HG02798 (cell line): Measurements from ENCODE around the gene SPART.

Source experiments
- ATAC-seq: cut with Tn5 transposase; IDR thresholded peaks from one replicate; pipeline ENCODE4 v1.9.1; 2021; ENCODE audit warnings: mild to moderate bottlenecking; ENCODE audit not compliant: unreplicated experiment, poor library complexity

Gene SPART

DNA sequence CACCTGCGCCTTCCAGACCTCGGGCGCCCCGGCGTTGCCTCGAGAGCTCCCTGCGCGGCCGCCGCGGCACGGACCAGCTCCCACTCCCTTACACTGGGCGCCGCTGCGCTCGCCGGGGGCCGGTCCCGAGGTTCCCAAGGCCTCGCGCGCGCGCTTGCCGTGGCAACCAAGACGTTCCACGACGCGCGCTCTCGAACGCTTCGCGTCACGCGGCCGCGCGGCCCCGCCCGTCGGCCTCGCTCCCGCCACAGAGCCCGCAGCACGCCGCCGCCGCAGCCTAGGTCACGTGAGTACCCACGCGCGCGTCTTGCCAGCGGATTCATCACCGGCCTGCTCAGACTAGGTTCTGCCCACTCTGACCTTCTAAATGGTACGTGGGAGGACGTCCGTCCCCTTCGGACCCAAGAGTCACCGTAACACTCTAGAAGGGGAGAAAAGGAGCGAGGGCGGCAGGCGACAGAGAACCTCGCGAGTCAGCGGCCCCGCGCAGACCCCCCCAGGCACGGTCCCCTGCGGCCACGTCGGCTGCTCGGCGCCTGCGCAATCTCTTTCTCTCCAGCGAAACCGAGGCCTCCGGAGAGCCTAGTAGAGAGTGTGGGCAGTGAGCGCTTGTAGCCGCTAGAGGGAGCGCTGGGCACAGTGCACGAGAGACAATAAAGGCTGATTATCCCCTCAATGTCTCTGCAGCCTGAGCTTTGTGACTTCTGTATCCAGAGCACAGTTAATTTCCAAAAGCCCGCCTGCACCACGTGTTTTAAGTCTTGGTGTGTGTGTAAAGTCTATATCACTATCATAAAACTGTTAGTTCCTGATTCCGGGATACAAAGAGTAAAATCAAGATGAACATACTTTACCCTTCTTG is at the start of gene SPART:
Gene SPART (minus strand): TSS at position 173 of the 862 bp plus-strand sequence. CDS start 10,564 bp downstream, outside the sequence.
- ATAC-seq = peak; percentile 92

GRCh38 chr13:36395280-36395679 is 49.1 kb upstream of the SPART start:
- ATAC-seq = peak; percentile 46

DNA sequence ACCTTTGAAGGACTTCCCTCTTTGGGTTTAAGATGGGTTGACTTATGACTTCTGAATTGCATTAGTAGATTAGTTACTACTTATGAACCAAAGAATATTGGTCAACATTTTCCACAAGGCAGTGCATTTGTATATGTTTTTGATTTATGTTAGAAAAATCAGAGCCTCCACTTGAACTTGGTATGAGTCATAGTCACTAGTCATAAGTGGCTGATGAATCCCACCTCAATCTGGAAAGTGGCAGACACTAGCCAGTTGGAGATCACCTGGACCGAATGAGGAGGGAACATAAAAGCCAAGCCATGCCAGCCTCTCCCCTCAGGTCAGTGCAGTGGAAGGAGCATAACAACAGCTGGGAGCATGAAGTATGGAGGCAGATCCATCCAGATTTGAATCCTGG is 39.3 kb upstream of the SPART start:
- no peak for ATAC-seq

- no peak for ATAC-seq
Observed at GRCh38 chr13:36382030-36382429, 35.8 kb upstream of the SPART start.

GRCh38 chr13:36377826-36378468 is 31.8 kb upstream of the SPART start:
- ATAC-seq = no peak

- no peak for ATAC-seq
Observed at GRCh38 chr13:36374063-36374462, 27.9 kb upstream of the SPART start.

DNA sequence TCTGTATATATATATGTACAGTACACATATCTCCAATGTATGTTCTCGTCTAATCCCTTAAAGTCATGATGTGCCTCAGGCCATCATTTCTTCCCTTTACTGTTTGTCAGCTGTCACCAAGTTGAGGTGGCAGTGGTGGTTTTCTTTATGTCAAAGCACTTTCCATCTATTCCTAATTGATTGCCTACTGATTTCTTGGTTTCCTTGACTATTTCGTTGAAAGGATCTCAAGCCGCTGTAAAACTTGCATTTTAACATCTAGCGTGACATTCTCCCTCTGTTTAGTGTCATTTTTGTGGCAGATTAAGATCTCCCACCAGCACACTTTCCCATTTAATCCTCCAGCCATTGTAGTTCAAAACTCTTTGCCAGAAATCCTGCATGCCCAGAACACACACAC is 25.0 kb upstream of the SPART start:
- no peak for ATAC-seq

- no peak for ATAC-seq
Observed at GRCh38 chr13:36370108-36370429, 23.9 kb upstream of the SPART start.

GRCh38 chr13:36369268-36370107 is 23.3 kb upstream of the SPART start:
- no peak for ATAC-seq

- ATAC-seq = no peak
Observed at GRCh38 chr13:36366031-36366430, 19.8 kb upstream of the SPART start.

DNA sequence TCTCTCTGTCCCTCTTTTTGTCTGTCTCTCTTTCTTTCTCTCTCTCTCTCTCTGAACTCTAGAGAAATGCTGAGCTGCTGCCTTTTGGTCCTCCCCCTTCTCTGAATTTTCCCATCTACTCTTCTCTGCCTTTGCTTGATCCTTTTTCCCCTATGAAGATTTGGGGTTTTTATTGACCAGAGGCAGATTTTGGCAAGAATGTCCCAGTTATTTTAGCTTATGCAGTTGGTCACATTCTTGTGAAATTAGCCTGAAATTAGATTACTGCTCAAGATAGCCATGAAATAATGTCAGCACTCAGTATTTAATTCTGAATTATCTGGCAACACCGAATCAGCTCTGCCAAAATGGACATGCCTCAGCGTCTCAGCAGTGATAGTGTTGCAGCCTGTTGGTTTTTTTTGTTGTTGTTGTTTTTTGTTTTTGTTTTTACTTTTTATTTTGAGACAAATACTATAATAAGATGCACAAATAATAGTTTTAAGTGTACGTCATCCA is 17.2 kb upstream of the SPART start:
- no peak for ATAC-seq

GRCh38 chr13:36362914-36363313 is 16.7 kb upstream of the SPART start:
- peak; percentile 56 for ATAC-seq

DNA sequence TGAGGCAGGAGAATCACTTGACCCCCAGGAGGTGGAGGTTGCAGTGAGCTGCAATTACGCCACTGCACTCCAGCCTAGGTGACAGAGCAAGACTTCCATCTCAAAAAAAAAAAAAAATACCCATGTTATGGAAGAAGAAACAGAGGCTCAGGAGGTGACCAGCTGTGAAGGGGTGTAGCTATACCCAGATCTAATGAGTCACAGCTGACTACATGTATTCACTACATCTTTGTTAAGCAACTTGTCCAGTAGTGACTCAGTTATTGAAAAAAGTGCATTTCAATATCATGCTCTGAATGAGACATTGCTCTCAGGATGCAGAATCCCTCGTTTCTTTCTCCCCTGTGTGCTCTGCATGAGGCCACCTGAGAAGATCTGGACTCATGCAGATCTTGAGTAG is 16.1 kb upstream of the SPART start:
- no peak for ATAC-seq

DNA sequence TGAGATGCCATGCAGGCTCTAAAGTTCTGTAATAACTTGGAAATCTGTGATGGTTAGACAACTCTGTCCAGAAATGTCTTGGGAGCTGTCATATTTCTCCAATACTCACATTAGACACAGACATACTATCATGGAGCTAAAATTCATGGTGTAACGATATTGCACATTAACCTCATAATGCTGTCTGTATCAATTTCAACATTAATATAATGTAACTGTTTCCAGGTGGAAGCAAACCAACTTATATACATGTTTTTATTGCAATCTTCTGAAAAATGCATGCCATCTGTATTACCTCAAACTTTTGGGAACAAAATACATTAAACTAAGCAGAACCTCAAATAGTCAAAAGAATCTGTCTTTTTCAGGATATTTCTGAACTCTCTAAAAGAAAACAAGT is 14.7 kb upstream of the SPART start:
- ATAC-seq = no peak

DNA sequence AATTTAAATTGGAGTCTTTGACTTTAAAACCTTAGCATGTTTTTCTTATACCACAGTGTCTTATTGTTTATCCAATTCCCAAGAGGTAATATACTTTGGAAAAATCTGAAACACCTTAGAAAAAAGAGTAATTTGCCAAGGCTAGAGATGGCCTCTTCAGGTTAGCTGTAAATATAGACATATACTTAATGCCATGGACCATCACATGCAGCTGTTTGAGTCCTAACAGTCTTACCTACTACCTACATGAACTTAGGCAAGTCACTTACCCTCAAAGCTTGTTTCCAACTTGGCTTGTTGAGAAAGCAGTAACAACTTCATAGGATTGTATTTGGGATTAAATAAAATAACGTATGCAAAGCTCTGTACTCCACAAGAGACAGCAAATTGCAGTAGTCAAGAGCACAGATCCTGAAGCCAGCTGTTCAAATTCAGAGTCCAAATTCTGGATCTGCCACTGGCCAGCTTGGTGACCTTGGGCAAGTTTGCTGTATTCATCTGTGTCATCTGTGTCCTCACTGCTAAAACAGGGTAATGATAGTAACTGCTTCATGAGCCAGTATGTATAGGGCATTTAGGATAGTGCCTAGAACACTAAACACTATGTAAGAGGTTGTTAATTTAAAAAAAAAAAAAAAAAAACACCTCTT is 13.2 kb upstream of the SPART start:
- no peak for ATAC-seq

DNA sequence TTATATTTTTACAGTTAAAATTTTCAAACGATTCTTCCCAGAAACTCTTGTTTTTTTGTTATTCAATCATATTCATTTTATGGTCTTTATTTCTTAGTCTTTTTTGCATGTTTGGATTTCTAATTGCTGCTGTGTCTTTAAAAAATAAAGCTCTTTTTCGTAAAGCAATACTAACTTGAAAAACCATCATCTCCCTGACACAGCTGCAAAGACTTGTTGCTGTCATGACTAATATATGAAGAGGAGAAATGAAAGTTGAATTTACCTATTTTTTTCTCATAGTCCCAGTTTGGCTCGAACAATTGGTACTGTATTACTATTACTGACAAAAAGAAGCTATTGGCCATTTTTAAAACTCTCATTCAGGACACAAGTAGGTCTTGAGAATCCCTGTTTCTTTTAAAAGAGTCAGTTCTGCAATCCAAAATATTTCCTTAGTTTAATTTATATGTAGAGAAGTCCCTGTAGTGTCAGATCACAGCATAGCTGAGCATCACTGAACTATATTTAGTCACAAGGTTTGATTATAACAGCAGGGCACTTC is 12.1 kb upstream of the SPART start:
- peak; percentile 32 for ATAC-seq

DNA sequence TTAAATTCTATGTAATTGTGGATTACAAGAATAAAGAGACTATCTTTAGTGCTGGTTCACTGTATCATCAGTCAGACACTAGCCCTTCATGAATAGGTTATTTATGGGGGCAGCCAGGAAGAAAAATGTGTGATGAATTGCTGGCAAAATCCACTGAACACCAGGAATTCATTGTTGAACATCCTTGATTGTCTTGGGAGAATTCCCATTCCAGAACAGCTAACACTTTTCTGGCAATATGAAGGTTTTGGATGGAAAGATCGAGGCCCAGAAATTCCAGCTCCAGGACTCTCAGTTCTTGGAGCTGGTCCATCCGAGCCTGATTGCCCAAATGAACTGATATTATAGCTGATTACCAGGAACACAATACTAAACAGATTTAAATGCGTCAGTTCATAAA is 11.5 kb upstream of the SPART start:
- no peak for ATAC-seq

DNA sequence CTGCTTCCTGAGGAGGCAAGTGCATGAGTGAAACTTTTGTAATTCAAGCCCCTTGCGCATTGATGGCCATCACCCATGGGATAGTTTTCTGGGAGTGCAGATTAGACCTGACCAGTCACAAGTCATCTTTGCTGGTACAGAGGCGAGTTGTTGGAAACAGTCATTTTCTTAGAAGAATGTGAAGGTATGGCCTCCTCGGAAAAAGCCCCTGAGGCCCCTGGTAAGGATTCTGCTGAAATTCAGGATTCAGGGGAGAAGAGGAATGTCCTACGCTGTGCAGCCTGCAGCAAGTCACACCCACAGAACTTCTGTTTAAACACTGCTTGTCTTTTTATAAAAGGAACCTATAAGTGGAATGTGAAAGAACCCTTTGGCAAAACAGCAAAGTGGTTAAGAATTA is 11.0 kb upstream of the SPART start:
- ATAC-seq = no peak

DNA sequence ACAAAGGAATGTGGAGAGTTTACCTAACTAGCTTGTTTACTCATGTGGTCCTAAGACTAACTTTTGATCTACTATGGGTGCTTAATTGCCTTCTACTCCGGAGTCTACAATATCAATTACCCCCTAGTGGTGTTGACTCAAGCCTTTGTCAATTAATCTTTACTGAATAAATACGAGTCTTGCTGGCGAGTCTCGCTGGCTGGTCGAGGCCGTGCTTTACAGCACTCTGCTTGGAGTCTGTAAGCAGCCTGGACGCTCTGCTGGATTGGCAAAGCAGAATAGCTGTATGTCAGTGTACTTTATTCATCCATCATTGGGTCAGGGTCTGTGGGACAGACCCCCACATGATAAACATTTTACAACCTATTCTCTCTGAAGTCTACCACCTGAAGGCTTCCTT is 9.9 kb upstream of the SPART start:
- ATAC-seq = no peak

DNA sequence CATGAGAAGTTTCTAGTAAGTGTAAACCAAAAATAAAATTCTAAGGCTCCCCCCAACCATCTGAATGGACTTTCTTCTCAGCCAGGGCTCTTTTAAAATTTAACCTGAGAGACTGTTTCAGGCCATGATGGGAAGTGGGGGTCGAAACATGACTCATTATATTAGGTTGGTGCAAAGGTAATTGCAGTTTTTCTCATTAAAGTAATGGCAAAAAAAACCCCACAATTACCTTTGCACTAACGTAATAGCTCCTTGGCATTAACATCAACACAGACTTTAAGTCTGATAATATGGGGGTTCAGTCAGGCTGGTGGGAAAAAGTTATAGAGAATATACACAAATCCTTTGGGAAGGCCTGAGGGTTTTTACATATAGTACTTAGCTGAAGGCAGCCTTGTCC is 9.4 kb upstream of the SPART start:
- no peak for ATAC-seq
